HG02610 (cell line): Measurements from ENCODE around the gene ZFAND4.
"Not testable (repeated sequence)": the region's sequence is repeated elsewhere in the genome, so short reads cannot be mapped to it uniquely, and the experiment has no call there.

Source experiments
- ATAC-seq: cut with Tn5 transposase; IDR thresholded peaks from one replicate; pipeline ENCODE4 v1.9.1; 2021; ENCODE audit warnings: mild to moderate bottlenecking, moderate library complexity; ENCODE audit not compliant: unreplicated experiment

Gene ZFAND4

DNA sequence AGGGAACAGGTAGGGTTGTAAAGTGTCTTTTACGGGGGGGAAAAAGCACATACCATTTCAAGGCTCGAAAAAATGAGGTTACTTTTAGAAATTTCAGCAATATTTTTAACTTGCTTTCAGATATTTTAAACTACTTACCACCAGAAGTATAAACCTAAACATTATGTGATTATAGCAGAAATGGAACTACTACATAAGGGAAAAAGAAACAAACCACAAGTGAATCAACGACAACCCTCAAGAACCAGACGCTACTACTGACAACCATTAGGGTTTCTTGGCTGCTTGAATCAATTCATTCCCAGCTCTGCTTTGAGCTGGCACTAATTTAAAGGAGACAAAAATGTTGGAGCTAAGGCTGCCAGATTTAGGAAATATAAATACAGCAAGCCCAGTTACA is 80.1 kb downstream of the ZFAND4 start:
- no peak for ATAC-seq

DNA sequence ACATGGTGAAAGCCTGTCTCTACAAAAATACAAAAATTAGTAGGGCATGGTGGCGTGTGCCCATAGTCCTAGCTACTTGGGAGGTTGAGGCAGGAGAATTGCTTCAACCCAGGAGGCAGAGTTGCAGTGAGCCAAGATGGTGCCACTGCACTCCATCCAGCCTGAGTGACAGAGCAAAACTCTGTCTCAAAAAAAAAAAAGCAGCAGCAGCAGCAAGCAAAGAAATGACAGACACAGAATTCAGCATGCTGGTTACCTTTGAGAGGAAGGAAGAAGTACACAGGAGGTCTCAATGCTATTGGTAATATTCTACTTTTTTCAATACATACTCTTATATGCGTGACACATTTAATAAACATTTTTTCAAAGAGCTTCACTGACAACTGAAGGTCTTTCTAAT is 81.3 kb downstream of the ZFAND4 start:
- no peak for ATAC-seq

DNA sequence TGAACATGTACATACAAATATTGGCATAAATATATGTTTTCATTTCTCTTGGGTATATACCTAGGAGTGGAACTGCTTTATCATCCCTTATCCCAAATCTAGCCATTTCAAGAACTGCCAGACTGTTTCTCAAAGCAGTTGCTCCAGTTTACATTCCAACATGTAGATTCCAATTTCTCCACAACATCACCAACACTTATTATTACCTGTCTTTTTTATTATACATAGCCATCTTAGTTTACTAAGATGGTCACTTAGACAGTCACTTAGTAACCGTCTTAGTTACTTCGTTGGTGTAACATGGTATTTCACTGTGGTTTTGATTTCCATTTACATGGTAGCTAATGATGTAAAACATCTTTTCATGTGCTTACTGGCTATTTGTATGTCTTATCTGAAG is 82.7 kb downstream of the ZFAND4 start:
- no peak for ATAC-seq

DNA sequence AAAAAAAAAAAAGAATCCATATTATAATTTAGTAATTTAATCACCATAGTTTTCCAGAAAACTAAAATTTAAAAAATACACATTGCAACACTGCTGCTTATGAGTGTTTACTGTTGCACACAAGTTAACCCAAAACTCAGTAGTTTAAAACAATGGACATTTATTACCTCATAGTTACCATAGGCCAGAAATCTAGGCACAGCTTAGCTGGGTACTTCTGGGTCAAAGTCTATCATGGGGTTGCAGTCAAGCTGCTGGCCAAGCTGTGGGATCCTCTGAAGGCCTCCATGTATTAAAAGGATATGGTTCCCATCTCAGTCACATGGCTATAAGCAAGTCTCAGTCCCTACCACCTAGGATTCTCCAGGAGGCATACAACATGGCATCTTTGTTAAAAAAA is 83.6 kb downstream of the ZFAND4 start:
- no peak for ATAC-seq

DNA sequence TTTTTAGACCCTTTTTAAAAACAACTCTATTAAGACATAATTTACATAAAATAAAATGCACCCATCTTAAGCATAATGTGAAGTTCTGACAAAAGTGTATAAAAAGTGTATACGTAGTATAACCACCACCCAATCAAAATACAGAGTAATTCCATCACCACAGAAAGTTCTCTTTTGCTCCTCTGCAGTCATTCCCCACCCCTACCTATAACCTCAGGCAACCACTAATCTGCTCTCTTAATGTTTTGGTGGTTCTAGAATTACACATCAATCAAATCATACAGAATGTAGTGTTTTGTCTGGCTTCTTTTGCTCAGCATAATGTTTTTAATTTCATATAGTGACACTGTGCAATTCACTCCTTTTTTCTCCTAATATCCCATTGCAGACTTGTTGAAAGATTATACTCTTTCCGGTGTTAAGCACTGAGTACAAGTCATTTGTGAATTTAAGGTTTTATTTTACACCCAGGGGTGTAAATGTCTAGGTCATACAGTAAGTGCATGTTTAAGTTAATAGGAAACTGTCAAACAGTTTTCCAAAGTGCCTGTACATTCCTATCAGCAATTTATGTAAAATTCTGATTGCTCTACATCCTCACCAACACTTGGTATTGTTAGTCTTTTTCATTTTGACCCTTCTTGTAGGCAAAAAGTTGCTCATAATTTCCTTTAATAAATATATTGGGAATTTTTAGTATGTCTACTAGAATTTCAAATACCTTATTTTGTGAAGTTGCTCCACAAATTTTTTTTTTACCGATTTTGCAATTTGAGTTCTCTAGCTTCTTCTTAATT is 86.3 kb downstream of the ZFAND4 start:
- ATAC-seq = no peak

DNA sequence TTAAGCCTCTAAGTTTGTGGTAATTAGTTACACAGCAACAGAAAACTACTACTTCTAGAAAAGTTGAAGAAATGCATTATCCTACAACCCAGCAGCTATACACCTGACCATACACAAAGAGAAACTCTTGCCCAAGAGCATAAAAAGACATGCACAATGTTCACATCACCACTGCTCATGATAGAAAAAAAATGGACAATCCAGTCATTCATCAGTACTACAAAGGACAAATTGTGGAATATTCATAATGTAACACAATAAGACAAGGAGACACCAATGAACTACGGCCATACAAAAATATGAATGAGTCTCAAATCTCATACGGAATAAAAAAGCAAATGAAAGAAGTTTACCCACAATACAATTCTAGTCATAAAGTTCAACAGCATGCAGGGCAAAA is 87.4 kb downstream of the ZFAND4 start:
- no peak for ATAC-seq

DNA sequence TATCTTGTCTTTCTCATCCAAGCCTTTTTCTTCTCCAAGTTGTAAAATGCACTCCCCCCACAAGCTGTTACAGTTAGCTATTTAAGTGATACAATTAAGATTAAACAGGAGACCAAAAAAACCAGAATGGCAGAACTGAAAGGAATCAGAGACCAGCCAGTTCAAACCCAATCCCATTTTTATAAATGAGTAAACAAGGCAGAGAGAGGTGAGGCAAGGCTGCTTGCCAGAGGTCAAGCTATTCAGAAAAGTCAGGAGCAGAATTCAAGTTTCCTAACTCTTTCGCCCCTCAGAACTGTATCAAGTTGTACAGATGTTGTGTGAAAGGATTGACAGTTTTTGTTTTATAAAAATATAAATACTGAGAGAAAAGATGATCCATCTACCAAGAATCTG is 90.2 kb downstream of the ZFAND4 start:
- no peak for ATAC-seq

DNA sequence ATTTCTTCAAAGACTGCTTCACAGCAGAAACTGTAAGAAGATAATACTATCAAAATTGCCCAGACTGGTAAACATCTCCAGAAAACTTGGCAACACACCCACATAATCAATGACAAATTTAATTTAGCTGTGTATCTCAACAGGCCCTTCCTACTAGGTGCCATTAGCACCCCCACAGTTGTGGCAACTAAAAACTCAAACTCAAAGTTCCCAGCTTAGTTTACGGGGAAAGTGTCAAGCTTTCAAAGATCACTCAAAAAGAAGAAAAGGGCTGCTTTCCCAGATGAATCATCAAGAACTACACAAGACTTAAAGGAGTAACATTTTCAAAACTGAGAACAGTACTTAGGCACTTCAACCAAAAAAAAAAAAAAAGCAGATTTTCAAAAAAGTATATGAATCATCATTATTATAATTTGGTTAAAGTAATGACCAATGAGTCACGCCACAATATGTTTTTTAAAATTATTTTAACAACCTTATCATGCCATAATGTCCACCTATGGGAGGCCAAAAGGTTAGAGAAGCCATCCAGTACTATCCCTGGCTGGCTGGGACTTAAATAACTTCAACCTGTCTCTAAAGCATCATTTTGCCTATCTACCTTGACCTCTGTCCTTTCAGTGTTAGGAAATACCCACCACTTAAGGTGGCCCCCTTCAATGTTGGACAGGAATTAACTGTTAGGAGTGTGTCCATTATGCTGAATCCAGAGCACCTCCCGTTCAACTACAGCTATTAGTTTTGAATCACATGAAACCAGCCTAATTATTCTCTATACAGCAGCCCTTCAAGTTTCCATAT is 90.8 kb downstream of the ZFAND4 start:
- ATAC-seq = no peak

DNA sequence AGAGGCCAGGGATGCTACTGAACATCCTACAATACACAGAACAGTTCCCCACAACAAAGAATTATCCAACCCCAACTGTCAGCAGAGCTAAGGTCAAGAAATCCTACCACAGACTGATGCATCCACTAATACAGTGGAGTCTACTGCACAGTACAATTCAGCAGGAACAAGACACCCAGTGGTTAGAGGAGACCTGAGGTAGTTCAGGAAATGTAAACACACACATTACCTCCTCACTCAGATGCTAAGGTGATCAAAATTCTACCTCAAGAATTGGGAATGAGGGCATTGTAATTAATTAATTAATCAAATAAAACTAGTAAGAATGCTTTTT is 91.4 kb downstream of the ZFAND4 start:
- no peak for ATAC-seq

DNA sequence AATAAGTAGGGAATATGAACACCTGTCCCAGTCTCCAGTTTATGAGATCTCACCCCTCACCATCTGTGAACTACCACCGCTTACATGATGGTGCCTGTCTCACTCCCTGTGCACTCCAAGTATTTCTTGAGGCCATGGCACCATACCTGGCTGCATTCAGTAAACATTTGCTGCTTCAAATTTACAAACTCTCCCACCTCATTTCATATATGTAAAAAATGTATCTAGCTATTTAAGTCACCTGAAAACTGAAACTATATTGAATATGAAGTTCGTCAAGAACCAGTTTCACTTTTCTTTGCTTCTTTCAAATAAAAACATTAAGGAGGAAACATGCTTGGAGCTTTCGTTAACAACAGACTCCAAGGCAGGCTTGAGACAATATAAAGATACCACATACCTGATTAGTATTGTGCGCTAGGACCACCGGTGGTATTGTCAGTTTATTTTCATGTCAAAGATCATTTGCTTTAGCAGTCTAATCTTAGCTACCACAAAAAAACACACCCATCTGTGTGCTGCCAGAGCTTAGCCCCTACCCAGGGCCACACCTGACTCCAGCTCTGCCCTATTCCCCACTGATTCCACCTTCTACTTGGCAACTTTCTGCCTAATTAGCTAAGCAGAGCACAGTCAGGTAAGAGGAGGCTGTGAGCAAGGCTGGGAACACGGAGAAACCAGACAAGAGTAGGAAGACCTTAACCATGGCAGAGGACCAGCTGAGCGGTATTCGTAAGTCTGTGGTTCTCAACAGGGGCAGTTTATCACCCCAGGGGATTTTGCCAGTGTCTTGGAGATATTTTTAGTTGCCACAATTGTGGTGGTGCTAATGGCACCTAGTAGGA is 92.0 kb downstream of the ZFAND4 start:
- ATAC-seq = peak; percentile 75

DNA sequence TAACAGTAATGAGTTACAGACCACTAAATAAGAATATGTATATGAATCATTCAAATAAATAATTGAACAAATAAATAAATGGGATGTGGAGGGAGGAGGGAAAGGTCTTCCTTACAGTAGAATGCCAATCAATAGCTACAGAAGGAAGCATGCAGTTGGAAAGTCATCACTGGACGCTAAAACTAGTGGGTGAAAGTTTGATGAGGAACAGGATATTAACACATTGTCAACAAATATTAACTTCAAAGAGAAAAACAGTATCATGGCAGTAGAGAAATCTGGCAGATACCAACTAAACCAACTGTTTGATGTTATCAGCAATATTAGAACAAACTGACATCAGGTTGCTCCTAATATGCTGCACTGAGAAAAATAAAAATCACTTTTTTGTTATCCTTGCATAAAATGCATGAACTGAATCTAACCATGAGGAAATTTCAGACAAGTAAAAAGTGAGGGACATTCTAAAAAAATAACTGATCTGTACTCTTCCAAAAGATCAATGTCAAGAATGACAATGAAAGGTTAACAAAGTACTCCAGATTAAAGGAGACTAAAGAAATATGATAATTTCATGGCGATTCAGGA is 94.1 kb downstream of the ZFAND4 start:
- no peak for ATAC-seq

DNA sequence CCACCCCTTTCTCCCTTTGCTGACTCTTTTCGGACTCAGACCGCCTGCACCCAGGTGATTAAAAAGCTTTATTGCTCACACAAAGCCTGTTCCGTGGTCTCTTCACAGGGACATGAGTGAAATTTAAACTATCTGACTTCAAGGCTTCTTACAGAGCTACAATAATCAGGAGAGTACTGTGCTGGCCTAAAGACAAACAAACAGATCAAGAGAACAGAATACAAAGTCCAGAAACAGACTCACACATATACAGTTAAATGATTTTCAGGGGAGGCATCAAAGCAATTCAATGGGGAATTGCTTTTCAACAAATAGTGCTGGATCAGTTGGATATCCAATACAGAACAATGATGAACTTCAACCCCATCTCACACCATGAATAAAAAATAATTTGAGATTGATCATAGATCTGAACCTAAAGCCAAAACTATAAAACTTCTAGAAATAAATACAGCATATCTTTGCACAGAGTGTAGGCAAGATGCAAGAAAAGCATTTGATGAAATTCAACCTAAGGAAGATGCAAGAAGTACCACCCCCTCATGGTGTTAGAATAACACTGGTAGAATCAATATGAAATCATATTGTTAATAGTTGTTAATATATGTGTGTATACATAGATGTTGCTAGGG is 96.5 kb downstream of the ZFAND4 start:
- no peak for ATAC-seq

DNA sequence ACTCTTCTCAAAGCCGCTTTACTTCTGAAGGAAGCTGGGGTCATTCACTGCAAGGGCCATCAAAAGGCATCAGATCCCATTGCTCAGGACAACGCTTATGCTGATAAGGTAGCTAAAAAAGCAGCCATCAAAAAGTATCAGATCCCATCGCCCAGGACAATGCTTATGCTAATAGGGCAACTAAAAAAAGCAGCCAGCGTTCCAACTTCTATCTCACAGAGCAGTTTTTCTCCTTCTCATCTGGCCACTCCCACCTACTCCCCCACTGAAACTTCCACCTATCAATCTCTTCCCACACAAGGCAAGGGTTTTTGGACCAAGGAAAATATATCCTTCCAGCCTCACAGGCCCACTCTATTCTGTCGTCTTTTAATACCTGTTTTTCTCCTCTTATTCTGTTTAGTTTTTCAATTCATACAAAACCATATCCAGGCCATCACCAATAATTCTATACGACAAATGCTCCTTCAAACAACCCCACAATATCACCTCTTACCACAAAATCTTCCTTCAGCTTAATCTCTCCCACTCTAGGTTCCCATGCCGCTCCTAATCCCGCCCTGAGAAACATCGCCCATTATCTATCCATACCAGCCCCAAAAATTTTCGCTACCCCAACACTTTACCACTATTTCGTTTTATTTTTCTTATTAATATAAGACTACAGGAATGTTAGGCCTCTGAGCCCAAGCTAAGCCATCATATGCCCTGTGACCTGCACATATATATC is 97.4 kb downstream of the ZFAND4 start:
- ATAC-seq = not testable (repeated sequence)

DNA sequence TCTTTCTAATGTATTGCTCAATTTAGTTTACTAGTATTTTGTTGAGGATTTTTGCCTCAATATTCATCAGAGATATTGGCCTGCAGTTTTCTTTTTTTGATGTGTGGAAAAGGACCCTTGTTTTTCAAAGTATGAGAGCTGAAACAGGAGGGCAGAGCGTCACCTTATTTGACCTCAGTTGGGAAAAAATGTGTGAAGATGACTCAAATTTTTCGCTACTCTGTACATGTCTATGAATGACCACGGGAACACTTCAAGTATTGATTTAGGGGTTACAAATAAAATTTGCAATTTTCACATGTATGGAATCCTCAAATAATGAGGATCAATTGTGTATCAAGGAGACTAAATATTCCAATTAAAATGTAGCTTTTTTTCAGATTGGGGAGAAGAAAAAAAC is 103.1 kb downstream of the ZFAND4 start:
- ATAC-seq = no peak

DNA sequence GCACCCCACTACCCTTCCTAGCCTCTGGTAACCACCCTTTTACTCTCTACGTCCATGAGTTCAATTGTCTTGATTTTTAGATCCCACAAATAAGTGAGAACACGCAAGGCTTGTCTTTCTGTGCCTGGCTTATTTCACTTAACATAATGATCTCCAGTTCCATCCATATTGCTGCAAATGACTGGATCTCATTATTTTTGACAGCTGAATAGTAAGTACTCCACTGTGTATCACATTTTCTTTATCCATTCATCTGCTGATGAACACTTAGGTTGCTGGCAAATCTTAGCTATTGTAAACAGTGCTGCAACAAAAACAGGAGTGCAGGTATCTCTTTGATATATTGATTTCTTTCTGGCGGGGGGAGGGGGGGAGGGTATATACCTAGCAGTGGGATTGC is 106.2 kb downstream of the ZFAND4 start:
- ATAC-seq = no peak
